GM18499 (cell line): ENCODE results near the gene AANAT.

Experiments used
- ATAC-seq: cut with Tn5 transposase; IDR thresholded peaks from one replicate; pipeline ENCODE4 v1.9.1; 2021; ENCODE audit warnings: moderate number of reproducible peaks; ENCODE audit not compliant: insufficient read depth, unreplicated experiment

AANAT gene

GRCh38 chr17:76484228-76484725 lies 16.9 kb downstream of the AANAT start:
- ATAC-seq: no peak

- no peak for ATAC-seq
Measured at GRCh38 chr17:76485569-76485968, 18.2 kb downstream of the AANAT start.

GRCh38 chr17:76487451-76488192 lies 20.2 kb downstream of the AANAT start:
- no peak for ATAC-seq

GRCh38 chr17:76490112-76490710 lies 22.8 kb downstream of the AANAT start:
- ATAC-seq: no peak

GRCh38 chr17:76491271-76492122 lies 24.1 kb downstream of the AANAT start:
- ATAC-seq: no peak

- ATAC-seq: no peak
Measured at GRCh38 chr17:76492123-76492988, 25.0 kb downstream of the AANAT start.

- ATAC-seq: no peak
Measured at GRCh38 chr17:76492989-76493501, 25.6 kb downstream of the AANAT start.

GRCh38 chr17:76493505-76494167 lies 26.2 kb downstream of the AANAT start:
- no peak for ATAC-seq

GRCh38 chr17:76495663-76496400 lies 28.4 kb downstream of the AANAT start:
- no peak for ATAC-seq

GRCh38 chr17:76496464-76496863 lies 29.1 kb downstream of the AANAT start:
- ATAC-seq: no peak

- no peak for ATAC-seq
Measured at GRCh38 chr17:76497699-76497978, 30.2 kb downstream of the AANAT start.

GRCh38 chr17:76497979-76498875 lies 30.8 kb downstream of the AANAT start:
- ATAC-seq: no peak

GRCh38 chr17:76498876-76499251 lies 31.5 kb downstream of the AANAT start:
- ATAC-seq: no peak

- no peak for ATAC-seq
Measured at GRCh38 chr17:76499267-76499667, 31.9 kb downstream of the AANAT start.

- no peak for ATAC-seq
Measured at GRCh38 chr17:76500074-76500746, 32.8 kb downstream of the AANAT start.

GRCh38 chr17:76500747-76501017 lies 33.3 kb downstream of the AANAT start:
- no peak for ATAC-seq

GRCh38 chr17:76501018-76501826 lies 33.8 kb downstream of the AANAT start, which contains the start of gene RHBDF2:
TSS of gene RHBDF2 (minus strand) at chr17:76501423. CDS start at chr17:76481524, 19,899 bp downstream.
- no peak for ATAC-seq
